Epidermal melanocyte (primary cell): ENCODE data around the gene CASP8.
A peak's percentile ranks its signal among the peaks of the same experiment; 100 is the strongest.
"Not testable (repeated sequence)": the region's sequence is repeated elsewhere in the genome, so short reads cannot be mapped to it uniquely, and the experiment has no call there.

Experiments
- DNase-seq: peaks from one replicate; pipeline ENCODE4 v3.0.0; 2011; ENCODE audit warnings: low spot score; ENCODE audit not compliant: insufficient read length

CASP8 gene

DNA sequence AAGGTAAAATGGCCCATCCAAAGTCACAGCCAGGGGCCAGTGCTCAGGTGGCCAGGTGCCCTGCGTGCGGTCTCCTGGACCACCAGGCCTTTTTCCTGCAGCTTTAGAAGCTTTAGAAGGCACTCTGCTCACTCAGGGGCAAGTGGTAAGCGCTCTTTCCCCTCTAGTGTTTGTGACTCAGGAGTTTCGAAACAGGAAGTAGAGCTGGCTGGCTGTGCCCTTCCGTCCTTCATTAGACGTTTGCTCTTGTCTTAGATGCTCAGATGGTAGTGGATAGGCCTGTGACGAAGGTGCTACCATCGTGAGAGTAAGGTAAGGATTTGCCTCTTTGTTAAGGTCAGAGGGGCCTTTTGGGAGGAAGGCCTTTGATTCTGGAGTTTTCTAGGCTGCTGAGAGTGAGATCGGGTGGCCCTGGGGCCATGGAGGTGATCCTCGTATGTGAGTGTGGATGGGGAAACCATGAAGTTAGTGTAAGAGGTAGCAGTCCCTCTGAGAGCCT, at the start of gene CASP8:
Gene CASP8 (plus strand): TSS at position 235 of the 499 bp plus-strand sequence. CDS start 5,951 bp downstream, outside the sequence.
- DNase-seq: no peak

DNA sequence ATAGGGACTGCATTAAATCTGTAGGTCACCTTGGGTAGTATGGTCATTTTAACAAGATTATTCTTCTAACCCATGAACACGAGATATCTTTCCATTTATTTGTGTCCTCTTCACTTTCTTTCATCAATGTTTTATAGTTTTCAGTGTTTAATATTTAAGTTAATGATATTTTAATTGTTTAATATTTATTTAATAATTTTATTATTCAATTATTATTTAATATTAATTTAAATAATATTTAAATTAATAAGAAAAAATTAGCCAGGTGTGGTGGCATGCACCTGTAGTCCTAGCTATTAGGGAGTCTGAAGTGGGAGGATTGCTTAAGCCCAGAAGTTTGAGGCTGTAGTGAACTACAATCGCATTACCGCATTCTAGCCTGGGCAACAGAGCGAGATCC, 44.4 kb upstream of the CASP8 start:
- no peak for DNase-seq

DNA sequence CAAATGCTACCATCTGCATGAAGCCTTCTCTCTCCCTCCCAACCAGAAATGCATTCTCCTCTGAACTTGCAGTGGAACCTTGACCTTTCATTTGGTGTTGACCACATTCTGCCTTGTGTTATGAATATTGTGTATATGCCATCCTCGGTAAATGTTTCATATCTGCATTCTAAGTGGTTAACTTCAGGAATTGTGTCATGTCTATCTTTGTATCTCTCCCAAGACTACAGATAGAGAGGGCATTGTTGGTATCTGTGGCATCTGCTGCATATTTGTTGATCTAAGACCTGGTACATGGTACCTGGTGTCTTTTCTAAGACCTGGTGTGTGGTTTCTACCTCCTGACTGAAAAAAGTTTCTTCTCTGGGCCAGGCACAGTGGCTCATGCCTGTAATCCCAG, 43.4 kb upstream of the CASP8 start:
- no peak for DNase-seq

DNA sequence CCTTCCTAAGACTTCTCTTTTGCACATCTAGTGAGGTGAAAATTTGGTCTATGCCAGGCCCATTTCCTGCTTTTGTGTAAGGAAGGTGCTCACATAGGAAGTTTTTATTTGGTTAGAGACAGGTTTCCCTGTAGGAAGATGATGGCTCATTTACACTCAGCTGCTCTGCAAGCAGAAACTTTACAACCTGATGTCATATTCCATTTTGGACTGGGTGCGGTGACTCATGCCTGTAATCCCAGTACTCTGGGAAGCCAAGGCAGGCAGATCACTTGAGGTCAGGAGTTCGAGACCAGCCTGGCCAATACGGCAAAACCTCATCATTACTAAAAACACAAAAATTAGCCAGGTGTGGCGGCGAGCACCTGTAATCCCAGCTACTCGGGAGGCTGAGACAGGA, 41.6 kb upstream of the CASP8 start:
- no peak for DNase-seq

GRCh38 chr2:201219328-201220096, 40.8 kb upstream of the CASP8 start:
- DNase-seq: no peak

- no peak for DNase-seq
Measured at GRCh38 chr2:201220102-201220570, 40.2 kb upstream of the CASP8 start.

DNA sequence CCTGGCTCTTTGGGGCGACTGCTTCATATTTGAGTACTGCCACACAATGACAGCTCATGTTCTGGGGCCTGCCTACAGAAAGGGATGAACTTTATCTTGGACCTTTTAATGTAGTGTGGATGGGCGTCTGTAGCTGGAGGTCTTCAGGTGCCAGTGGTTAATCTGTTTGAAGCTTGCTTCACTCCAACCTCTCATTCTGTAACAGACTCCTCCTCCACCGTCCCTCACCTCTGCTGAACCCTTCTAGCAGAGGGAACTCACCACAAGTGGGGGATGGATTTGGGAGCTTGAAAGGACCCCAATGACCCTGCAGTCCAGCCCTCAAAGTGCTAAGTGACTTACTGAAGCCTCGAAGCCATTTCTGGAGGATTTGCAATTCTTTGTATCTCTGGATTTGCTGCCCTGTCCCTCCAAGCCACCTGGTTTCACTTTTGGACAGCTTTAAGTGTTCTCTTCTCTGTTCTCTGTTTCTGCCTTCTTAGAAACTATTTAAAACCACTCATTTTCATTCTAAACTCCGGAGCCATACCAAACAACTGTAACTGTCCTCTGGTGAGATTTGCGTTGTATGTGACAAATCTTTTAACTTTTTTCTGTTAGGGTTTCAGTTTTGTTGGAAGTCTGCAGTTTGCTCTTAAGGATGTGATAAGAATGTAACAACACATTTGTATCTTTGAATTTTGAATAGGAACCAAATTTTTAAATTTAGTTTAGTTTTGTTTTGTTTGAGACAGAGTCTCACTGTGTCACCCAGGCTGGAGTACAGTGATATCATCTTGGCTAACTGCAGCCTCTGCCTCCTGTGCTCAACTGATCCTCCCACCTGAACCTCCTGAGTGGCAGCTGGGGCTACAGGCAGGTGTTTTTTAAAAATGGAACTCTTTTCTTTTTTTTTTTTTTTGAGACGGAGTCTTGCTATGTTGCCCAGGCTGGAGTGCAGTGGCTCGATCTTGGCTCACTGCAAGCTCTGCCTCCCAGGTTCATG, 37.0 kb upstream of the CASP8 start:
- no peak for DNase-seq

DNA sequence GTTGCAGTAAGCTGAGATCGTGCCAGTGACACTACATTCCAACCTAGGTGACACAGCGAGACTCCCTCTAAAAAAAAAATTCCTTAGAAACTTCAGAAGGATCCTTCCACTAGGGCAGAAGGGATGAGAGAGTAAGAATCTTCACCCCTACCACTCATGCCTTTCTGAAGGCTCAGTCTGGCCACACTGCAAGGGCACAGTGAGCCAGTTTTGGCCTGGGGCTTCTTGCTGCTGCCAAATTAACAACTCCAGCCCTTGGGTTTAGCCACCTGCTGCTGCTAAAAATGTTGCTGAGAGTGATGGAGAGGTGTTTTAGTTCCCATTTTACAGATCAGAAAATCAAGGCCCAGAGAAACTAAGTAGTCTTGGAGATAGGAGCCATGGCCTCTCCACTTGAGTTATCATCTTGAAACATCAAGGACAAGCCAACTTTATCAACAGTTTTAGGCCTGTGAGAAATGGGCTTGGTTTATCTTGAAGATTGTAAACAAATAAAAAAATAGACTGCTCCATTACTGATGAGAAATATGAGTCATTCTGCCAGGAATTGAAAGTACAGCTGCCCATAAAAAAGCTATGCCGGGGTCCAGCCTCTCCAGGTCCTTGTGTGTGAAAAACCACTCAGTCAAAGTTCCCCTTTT, 31.9 kb upstream of the CASP8 start:
- DNase-seq: no peak

GRCh38 chr2:201228912-201229290, 31.4 kb upstream of the CASP8 start:
- no peak for DNase-seq

DNA sequence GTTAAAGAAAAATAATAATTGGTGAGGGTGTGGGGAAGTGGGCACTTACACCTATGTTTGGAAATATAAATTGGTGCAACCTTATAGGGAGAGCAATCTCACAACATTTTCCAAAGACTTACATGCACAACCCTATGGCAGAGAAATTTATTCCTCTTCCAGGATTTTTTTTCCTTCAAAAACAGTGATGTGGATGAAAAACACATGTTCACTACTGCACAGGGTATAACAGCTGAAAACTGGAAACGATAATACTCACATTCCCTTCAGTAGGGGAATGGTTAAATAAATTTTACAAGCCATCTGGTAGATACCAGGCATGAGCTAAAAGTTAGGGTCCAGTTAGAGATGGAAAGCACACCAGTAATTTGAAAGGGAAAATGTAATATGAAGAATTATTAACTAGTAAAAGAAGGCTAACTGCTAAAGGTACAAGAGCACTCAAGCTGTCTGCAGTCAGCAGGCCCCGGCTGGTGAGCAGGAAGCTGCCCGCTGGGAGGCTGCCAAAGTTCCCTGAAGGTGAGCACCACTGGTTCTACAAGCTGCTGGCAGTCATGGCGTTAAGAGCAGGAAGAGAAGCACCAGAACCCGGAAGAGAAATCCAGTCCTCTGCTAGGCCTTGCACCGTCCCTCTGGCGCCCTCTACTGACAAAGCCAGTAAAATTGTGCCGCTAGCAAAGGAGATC, 28.4 kb upstream of the CASP8 start:
- DNase-seq: peak; percentile 55

DNA sequence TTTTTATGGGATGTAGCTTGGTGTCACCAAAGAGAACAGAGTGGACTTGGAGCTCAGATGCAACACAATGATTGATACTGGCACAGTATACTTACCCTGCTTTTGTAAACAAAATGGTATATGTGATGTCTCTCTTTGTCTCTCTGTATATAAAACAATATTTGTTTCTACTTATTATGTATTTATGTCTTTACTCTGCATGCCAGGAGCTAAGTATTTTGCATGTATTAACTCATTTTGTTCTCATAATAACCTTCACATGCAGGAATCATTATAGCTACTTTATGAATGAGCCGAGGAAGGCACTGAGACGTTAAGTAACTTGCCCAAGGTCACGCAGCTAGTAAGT, 27.9 kb upstream of the CASP8 start:
- no peak for DNase-seq

DNA sequence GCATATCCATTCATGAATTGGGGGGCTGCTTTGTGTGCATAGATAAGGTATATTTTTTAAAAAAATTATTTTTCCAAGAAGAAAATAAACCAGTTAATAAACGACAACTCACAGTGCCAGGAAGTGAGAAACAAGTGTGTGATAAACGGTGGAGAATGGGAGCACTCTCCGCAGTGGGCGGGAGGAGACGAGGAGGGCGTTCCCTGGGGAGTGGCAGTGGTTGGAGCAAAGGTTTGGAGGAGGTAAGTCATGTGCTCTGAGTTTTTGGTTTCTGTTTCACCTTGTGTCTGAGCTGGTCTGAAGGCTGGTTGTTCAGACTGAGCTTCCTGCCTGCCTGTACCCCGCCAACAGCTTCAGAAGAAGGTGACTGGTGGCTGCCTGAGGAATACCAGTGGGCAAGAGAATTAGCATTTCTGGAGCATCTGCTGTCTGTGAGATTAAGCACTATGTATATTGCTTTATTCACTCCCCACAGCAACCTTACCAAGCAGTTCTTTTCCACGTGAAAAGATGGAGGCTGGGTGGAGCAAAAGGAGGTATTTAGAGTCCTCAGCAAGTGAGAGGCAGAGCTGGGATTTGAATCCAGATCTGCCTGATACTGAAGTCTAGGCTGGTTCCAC, 27.0 kb upstream of the CASP8 start:
- no peak for DNase-seq

GRCh38 chr2:201233812-201234662, 26.3 kb upstream of the CASP8 start:
- DNase-seq: no peak

DNA sequence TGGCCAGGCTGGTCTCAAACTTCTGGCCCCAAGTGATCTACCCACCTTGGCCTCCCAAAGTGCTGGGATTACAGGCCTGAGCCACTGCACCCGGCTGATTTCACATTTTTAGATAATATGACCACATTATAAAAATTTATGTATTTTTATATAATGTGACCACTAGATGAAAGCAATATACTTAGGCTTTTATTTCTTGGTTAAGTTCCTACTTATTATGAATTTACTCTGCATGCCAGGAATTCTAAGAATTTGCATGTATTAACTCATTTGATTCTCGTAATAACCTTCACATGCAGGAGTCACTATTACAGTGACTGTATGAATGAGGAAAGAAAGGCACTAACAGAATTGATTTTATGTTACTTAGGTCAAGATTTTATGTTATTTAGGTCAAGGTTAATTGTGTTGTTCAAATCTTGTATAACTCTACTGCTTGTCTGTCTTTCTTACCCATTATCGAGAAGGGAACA, 25.6 kb upstream of the CASP8 start:
- DNase-seq: no peak

- DNase-seq: no peak
Measured at GRCh38 chr2:201235860-201236811, 24.2 kb upstream of the CASP8 start.

GRCh38 chr2:201237486-201238123, 22.7 kb upstream of the CASP8 start:
- DNase-seq: no peak

DNA sequence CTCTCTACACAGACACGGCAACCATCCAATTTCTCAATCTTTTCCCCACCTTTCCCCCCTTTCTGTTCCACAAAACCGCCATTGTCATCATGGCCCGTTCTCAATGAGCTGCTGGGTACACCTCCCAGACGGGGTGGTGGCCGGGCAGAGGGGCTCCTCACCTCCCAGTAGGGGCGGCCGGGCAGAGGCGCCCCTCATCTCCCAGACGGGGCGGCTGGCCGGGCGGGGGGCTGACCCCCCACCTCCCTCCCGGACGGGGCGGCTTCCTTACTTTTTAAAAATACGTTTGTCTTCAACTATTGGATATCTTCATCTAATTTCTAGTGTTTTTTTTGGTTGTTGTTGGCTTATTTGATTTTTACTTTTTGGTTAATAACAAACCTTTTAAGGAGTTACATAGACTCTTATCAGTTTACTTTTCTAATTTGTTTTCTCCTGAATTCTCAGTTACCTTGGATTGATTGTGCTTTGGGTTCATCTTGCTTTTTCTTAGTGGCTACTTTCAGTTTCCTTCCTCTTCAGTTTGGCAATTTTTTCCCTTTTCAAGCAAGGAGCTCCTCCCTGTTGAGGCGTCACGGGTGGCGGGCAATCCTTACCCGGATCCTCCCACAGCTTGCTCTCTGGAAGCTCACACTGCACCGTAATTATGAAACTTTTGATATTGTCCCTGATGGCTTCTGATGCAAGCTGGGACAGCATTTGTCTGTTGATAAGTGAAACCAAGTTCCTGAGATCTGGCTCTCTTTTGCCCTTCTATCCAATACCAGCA, 21.0 kb upstream of the CASP8 start:
- not testable (repeated sequence) for DNase-seq
